GM23248 (cell line): Measurements from ENCODE around the gene ROCK2. TPM values are rescaled to one million over a fixed set of nuclear protein-coding genes. Genes with fewer than 3 reads are reported as not detected.

Experiments used
- DNase-seq: peaks from one replicate; pipeline ENCODE4 v3.0.0-alpha.2; 2015
- H2AFZ ChIP-seq: fragments of 200-600 bp; sonication (generic); 2 replicates; pipeline ENCODE4 v1.6.1; 2016; ENCODE audit warnings: antibody characterized with exemption
- H3F3A ChIP-seq: fragments of 200-600 bp; sonication (generic); 2 replicates; pipeline ENCODE4 v1.6.1; 2016; ENCODE audit warnings: mild to moderate bottlenecking, antibody characterized with exemption, mixed run types; ENCODE audit not compliant: insufficient read depth
- H3K27ac ChIP-seq: fragments of 200-600 bp; sonication (generic); 2 replicates; pipeline ENCODE4 v1.5.1; 2016; ENCODE audit warnings: mild to moderate bottlenecking
- H3K27me3 ChIP-seq: fragments of 200-600 bp; sonication (generic); replicated peaks from 2 replicates; pipeline ENCODE4 v1.6.1; 2016; ENCODE audit warnings: mild to moderate bottlenecking; ENCODE audit not compliant: insufficient read depth
- H3K36me3 ChIP-seq: fragments of 200-600 bp; sonication (generic); 2 replicates; pipeline ENCODE4 v1.6.1; 2016; ENCODE audit warnings: low read depth, mild to moderate bottlenecking
- H3K4me1 ChIP-seq: fragments of 200-600 bp; sonication (generic); 2 replicates; pipeline ENCODE4 v1.6.1; 2016; ENCODE audit warnings: mild to moderate bottlenecking; ENCODE audit not compliant: insufficient read depth
- H3K4me2 ChIP-seq: fragments of 200-600 bp; sonication (generic); one replicate; pipeline ENCODE4 v1.6.1; 2016; ENCODE audit warnings: mild to moderate bottlenecking; ENCODE audit not compliant: unreplicated experiment
- H3K4me3 ChIP-seq: fragments of 200-600 bp; sonication (generic); 2 replicates; pipeline ENCODE4 v1.5.1; 2016; ENCODE audit warnings: mild to moderate bottlenecking
- H3K79me2 ChIP-seq: fragments of 200-600 bp; sonication (generic); 2 replicates; pipeline ENCODE4 v1.6.1; 2016; ENCODE audit warnings: mild to moderate bottlenecking; ENCODE audit not compliant: insufficient read depth
- H3K9ac ChIP-seq: fragments of 200-600 bp; sonication (generic); 2 replicates; pipeline ENCODE4 v1.6.1; 2016; ENCODE audit warnings: mild to moderate bottlenecking
- H3K9me2 ChIP-seq: fragments of 200-600 bp; sonication (generic); 2 replicates; pipeline ENCODE4 v1.6.1; 2016; ENCODE audit warnings: mixed run types, mild to moderate bottlenecking, moderate library complexity; ENCODE audit not compliant: insufficient read depth
- H3K9me3 ChIP-seq: fragments of 200-600 bp; sonication (generic); one replicate; pipeline ENCODE4 v1.6.1; 2017; ENCODE audit warnings: low read depth
- H4K20me1 ChIP-seq: fragments of 200-600 bp; sonication (generic); 2 replicates; pipeline ENCODE4 v1.6.0; 2016; ENCODE audit not compliant: insufficient read depth
- EZH2 ChIP-seq: fragments of 200-600 bp; sonication (generic); IDR thresholded peaks from 2 replicates; pipeline ENCODE4 v1.6.1; 2018; ENCODE audit warnings: antibody characterized with exemption, mild to moderate bottlenecking; ENCODE audit not compliant: insufficient read depth, poor library complexity, severe bottlenecking
- EZH2phosphoT487 ChIP-seq: fragments of 200-600 bp; sonication (generic); IDR thresholded peaks from 2 replicates; pipeline ENCODE4 v1.6.1; 2018; ENCODE audit warnings: antibody characterized with exemption, moderate library complexity, mild to moderate bottlenecking, low read depth; ENCODE audit not compliant: insufficient read depth
- WGBS, 2 experiments: methylation state at CpG; one replicate each; pipeline ENCODE4 v1.1.6; 2015 to 2017; ENCODE audit warnings: low lambda C conversion rate in 2 of 2, low coverage in 1 of 2; ENCODE audit errors: missing lambda C conversion rate in 2 of 2; 5-methylcytosine and 5-hydroxymethylcytosine counted together
- in situ Hi-C: fragments of 300-500 bp; cut with MboI; formaldehyde crosslinking; loops from 2 replicates; pipeline ENCODE4 v1.15.0; 2020
- polyA plus RNA-seq: library from polyadenylated mRNA; unstranded; fragments of >200 nt; fragmentation: Nextera tagmentation; extraction: Ambion mirVana; gene quantifications from 2 replicates; pipeline ENCODE4 v1.2.1, GENCODE V29; 2016
- total RNA-seq: library from RNA; depleted of rRNA; stranded (reverse); fragments of >200 nt; shearing (Covaris generic); gene quantifications from 2 replicates; pipeline ENCODE4 v1.2.3, GENCODE V29; 2014

Gene ROCK2
- total and polyA plus RNA-seq, 2 experiments from 2014 or later: 19.9 to 38.3 TPM

GRCh38 chr2:11359865-11360264, 15.4 kb upstream of the ROCK2 start:
- no peaks in the 10 kb centered on the region for H3F3A ChIP-seq
- no peaks in the 10 kb centered on the region for H3K9me3 ChIP-seq
- H3K27ac ChIP-seq: no peak overlapping the region
- H2AFZ ChIP-seq: no peak overlapping the region
- TF ChIP-seq EZH2 (no peak), EZH2phosphoT487 (no peak)
- H3K36me3 ChIP-seq: no peaks in the 10 kb centered on the region
- no peak for DNase-seq
- no peaks in the 10 kb centered on the region for H3K79me2 ChIP-seq
- H3K27me3 ChIP-seq: no peaks in the 10 kb centered on the region
- no peaks in the 10 kb centered on the region for H3K9me2 ChIP-seq
- no peak overlapping the region for H3K9ac ChIP-seq
- 0 out of 2 replicates have a peak, but pooled peaks cover 3% of the 10 kb centered on the region for H3K4me1 ChIP-seq
- no peak overlapping the region for H3K4me2 ChIP-seq
- no peak overlapping the region for H3K4me3 ChIP-seq
- 53 to 55% methylated on average over 8 of the region's 8 CpGs for WGBS, 2 experiments
- no peaks in the 10 kb centered on the region for H4K20me1 ChIP-seq
- in situ Hi-C loops: no loop called here

GRCh38 chr2:11357428-11357972, 13.1 kb upstream of the ROCK2 start:
- no peaks in the 10 kb centered on the region for H3F3A ChIP-seq
- 81 to 85% methylated on average over 7 of the region's 7 CpGs for WGBS, 2 experiments
- H3K9me2 ChIP-seq: no peaks in the 10 kb centered on the region
- H3K36me3 ChIP-seq: no peaks in the 10 kb centered on the region
- DNase-seq: no peak
- TF ChIP-seq EZH2phosphoT487: no peak
- no peak for TF ChIP-seq EZH2
- no peak overlapping the region for H3K4me3 ChIP-seq
- no peak overlapping the region for H2AFZ ChIP-seq
- H3K9ac ChIP-seq: no peak overlapping the region
- no peaks in the 10 kb centered on the region for H4K20me1 ChIP-seq
- no peak overlapping the region for H3K27ac ChIP-seq
- no peaks in the 10 kb centered on the region for H3K27me3 ChIP-seq
- H3K9me3 ChIP-seq: no peaks in the 10 kb centered on the region
- in situ Hi-C loops: no loop called here
- no peak overlapping the region for H3K4me2 ChIP-seq
- no peaks in the 10 kb centered on the region for H3K79me2 ChIP-seq
- H3K4me1 ChIP-seq: 0 out of 2 replicates have a peak, but pooled peaks cover 3% of the 10 kb centered on the region

- H3F3A ChIP-seq: no peaks in the 10 kb centered on the region
- no peaks in the 10 kb centered on the region for H3K79me2 ChIP-seq
- in situ Hi-C loops: no loop called here
- no peaks in the 10 kb centered on the region for H4K20me1 ChIP-seq
- H3K9me2 ChIP-seq: no peaks in the 10 kb centered on the region
- H3K9me3 ChIP-seq: no peaks in the 10 kb centered on the region
- H3K36me3 ChIP-seq: no peaks in the 10 kb centered on the region
- TF ChIP-seq EZH2phosphoT487: no peak
- no peak for TF ChIP-seq EZH2
- no peak overlapping the region for H3K4me2 ChIP-seq
- no peak overlapping the region for H2AFZ ChIP-seq
- no peak overlapping the region for H3K4me3 ChIP-seq
- 0 out of 2 replicates have a peak, but pooled peaks cover 3% of the 10 kb centered on the region for H3K4me1 ChIP-seq
- DNase-seq: no peak
- H3K9ac ChIP-seq: no peak overlapping the region
- WGBS, 2 experiments: 52 to 58% methylated on average over 4 of the region's 4 CpGs
- H3K27ac ChIP-seq: no peak overlapping the region
- no peaks in the 10 kb centered on the region for H3K27me3 ChIP-seq
Observed at GRCh38 chr2:11356764-11357163, 12.3 kb upstream of the ROCK2 start.

GRCh38 chr2:11355194-11356053, 11.0 kb upstream of the ROCK2 start:
- 81% methylated on average over 11 of the region's 11 CpGs for WGBS, 2 experiments
- 0 out of 2 replicates have a peak, but pooled peaks cover 3% of the 10 kb centered on the region for H3K4me1 ChIP-seq
- no peaks in the 10 kb centered on the region for H3K36me3 ChIP-seq
- no peak overlapping the region for H2AFZ ChIP-seq
- H3K27ac ChIP-seq: no peak overlapping the region
- no peaks in the 10 kb centered on the region for H4K20me1 ChIP-seq
- H3K9ac ChIP-seq: no peak overlapping the region
- TF ChIP-seq EZH2 (no peak), EZH2phosphoT487 (no peak)
- no peaks in the 10 kb centered on the region for H3K27me3 ChIP-seq
- H3K79me2 ChIP-seq: no peaks in the 10 kb centered on the region
- no peaks in the 10 kb centered on the region for H3K9me2 ChIP-seq
- H3K9me3 ChIP-seq: no peaks in the 10 kb centered on the region
- H3K4me3 ChIP-seq: no peak overlapping the region
- in situ Hi-C loops: no loop called here
- H3F3A ChIP-seq: no peaks in the 10 kb centered on the region
- H3K4me2 ChIP-seq: no peak overlapping the region
- DNase-seq: no peak
